C1 segment of cervical spinal cord (tissue), 14 donors: Measurements from ENCODE around the gene POGZ.
"Not testable (repeated sequence)": the region's sequence is repeated elsewhere in the genome, so short reads cannot be mapped to it uniquely, and the experiment has no call there.

ENCODE experiments used
- DNase-seq, 14 donors: peaks; one replicate each; lab custom pipeline; 2025; lab: John Stamatoyannopoulos, UW

The POGZ gene

GRCh38 chr1:151478140-151478812 lies 19.0 kb upstream of the POGZ start:
- no peak for DNase-seq

- DNase-seq: no peak
These were observed 17.8 kb upstream of the POGZ start for GRCh38 chr1:151477066-151477465.

GRCh38 chr1:151476083-151476482 lies 16.8 kb upstream of the POGZ start:
- DNase-seq: no peak

GRCh38 chr1:151475175-151475574 lies 15.9 kb upstream of the POGZ start:
- DNase-seq: no peak

GRCh38 chr1:151474745-151475144 lies 15.5 kb upstream of the POGZ start:
- no peak for DNase-seq

- DNase-seq: peak in 11 of 14 donors; percentile 9 to 82 (median 31)
These were observed 13.8 kb upstream of the POGZ start for GRCh38 chr1:151472856-151473731.

- DNase-seq: no peak
These were observed 5.7 kb upstream of the POGZ start for GRCh38 chr1:151465026-151465425.

GRCh38 chr1:151461694-151462093 lies 2.4 kb upstream of the POGZ start:
- DNase-seq: no peak

- DNase-seq: peak in 3 of 14 donors; percentile 78 to 83 (median 83)
These were observed 428 bp downstream of the POGZ start for GRCh38 chr1:151458802-151459330.

GRCh38 chr1:151457911-151458801 lies 1.1 kb downstream of the POGZ start:
- peak in 12 of 14 donors; percentile 29 to 82 (median 62) for DNase-seq

- no peak for DNase-seq
These were observed 3.3 kb downstream of the POGZ start for GRCh38 chr1:151455966-151456365.

GRCh38 chr1:151455231-151455630 lies 4.1 kb downstream of the POGZ start:
- DNase-seq: no peak

- DNase-seq: no peak
These were observed 11.6 kb downstream of the POGZ start for GRCh38 chr1:151447696-151448095.

GRCh38 chr1:151444783-151445177 lies 14.5 kb downstream of the POGZ start:
- no peak for DNase-seq

- DNase-seq: peak in 4 of 14 donors; percentile 2 to 32 (median 8)
These were observed 15.2 kb downstream of the POGZ start for GRCh38 chr1:151443846-151444782.

GRCh38 chr1:151437396-151437795 lies 21.9 kb downstream of the POGZ start:
- DNase-seq: not testable (repeated sequence)

GRCh38 chr1:151436985-151437384 lies 22.3 kb downstream of the POGZ start:
- no peak for DNase-seq

- DNase-seq: no peak
These were observed 24.1 kb downstream of the POGZ start for GRCh38 chr1:151435174-151435573.

GRCh38 chr1:151433827-151434226 lies 25.5 kb downstream of the POGZ start:
- DNase-seq: not testable (repeated sequence)

- DNase-seq: no peak
These were observed 31.2 kb downstream of the POGZ start for GRCh38 chr1:151428068-151428467.
